Left ventricle myocardium inferior (tissue), 1 donor: ENCODE results near the gene XPO1. TPM values are rescaled to one million over a fixed set of nuclear protein-coding genes. Genes with fewer than 3 reads are reported as not detected.

Experiments used
- DNase-seq: peaks from one replicate; pipeline ENCODE4 v3.0.0-alpha.2; 2020
- H3K27ac ChIP-seq: fragments of 200-600 bp; replicated peaks from 2 replicates; pipeline ENCODE4 v1.8.0; 2021
- H3K27me3 ChIP-seq: fragments of 200-600 bp; 2 replicates; pipeline ENCODE4 v1.8.0; 2021; ENCODE audit warnings: low read depth
- H3K36me3 ChIP-seq: fragments of 200-600 bp; 2 replicates; pipeline ENCODE4 v1.8.0; 2021
- H3K4me1 ChIP-seq: fragments of 200-600 bp; 2 replicates; pipeline ENCODE4 v1.8.0; 2021
- H3K4me3 ChIP-seq: fragments of 200-600 bp; 2 replicates; pipeline ENCODE4 v1.8.0; 2021; ENCODE audit warnings: mild to moderate bottlenecking, moderate library complexity
- H3K9me3 ChIP-seq: fragments of 200-600 bp; replicated peaks from 2 replicates; pipeline ENCODE4 v1.8.0; 2021
- CTCF ChIP-seq: fragments of 200-600 bp; IDR thresholded peaks from 2 replicates; pipeline ENCODE4 v1.8.0; 2021; ENCODE audit warnings: antibody characterized with exemption, mild to moderate bottlenecking, borderline replicate concordance
- intact Hi-C: fragments of 100-400 bp; cut with micrococcal nuclease; formaldehyde crosslinking; loops from one replicate; pipeline ENCODE4 v1.11.0; 2022
- total RNA-seq: library from RNA; stranded (reverse); fragmentation: NEBNext Ultra II Directional; extraction: Animal tissue kit (Norgen Biotek cat#: 25700); gene quantifications from one replicate; pipeline ENCODE4 v1.2.1, GENCODE V29; 2021
- donor health status: DM: no; HTN: yes; CAD: no; lungs with severe emphysema.

Gene XPO1
- total RNA-seq, 1 donor from 2014 or later = 68.5 TPM

- Histone ChIP-seq H3K27me3 (no peaks in the 10 kb centered on the region), H3K9me3 (no peaks in the 10 kb centered on the region), H3K4me1 (peaks cover 73% of the 10 kb centered on the region), H3K4me3 (no peak overlapping the region), H3K27ac (no peak overlapping the region), H3K36me3 (peaks cover 17% of the 10 kb centered on the region)
- TF ChIP-seq CTCF = no peak
- no peak for DNase-seq
- intact Hi-C loops = no loop called here
Observed at GRCh38 chr2:61530749-61531148, 7.4 kb downstream of the XPO1 start.

GRCh38 chr2:61529944-61530735, 8.0 kb downstream of the XPO1 start:
- H3K27me3 ChIP-seq = no peaks in the 10 kb centered on the region
- no peak overlapping the region for H3K4me3 ChIP-seq
- intact Hi-C loops = no loop called here
- peaks cover 73% of the 10 kb centered on the region for H3K4me1 ChIP-seq
- DNase-seq = no peak
- no peak for TF ChIP-seq CTCF
- H3K36me3 ChIP-seq = peaks cover 21% of the 10 kb centered on the region
- H3K27ac ChIP-seq = no peak overlapping the region
- H3K9me3 ChIP-seq = no peaks in the 10 kb centered on the region

GRCh38 chr2:61520261-61520660, 17.9 kb downstream of the XPO1 start:
- no peak for TF ChIP-seq CTCF
- intact Hi-C loops = no loop called here

GRCh38 chr2:61512768-61513398, 25.3 kb downstream of the XPO1 start:
- H3K27me3 ChIP-seq = no peaks in the 10 kb centered on the region
- no peaks in the 10 kb centered on the region for H3K9me3 ChIP-seq
- no peak overlapping the region for H3K4me3 ChIP-seq
- intact Hi-C loops = no loop called here
- DNase-seq = no peak
- no peak overlapping the region for H3K27ac ChIP-seq
- no peaks in the 10 kb centered on the region for H3K4me1 ChIP-seq
- TF ChIP-seq CTCF = no peak
- peaks cover 85% of the 10 kb centered on the region for H3K36me3 ChIP-seq

More at GRCh38 chr2:61520261-61520660, 17.9 kb downstream of the XPO1 start:
- Histone ChIP-seq H3K4me1 (peaks cover 27% of the 10 kb centered on the region), H3K9me3 (no peaks in the 10 kb centered on the region), H3K27me3 (no peaks in the 10 kb centered on the region), H3K36me3 (peaks cover 60% of the 10 kb centered on the region), H3K4me3 (no peak overlapping the region), H3K27ac (no peak overlapping the region)
- DNase-seq = no peak

GRCh38 chr2:61510674-61511671, 27.2 kb downstream of the XPO1 start:
- intact Hi-C loops = no loop called here
- no peak for TF ChIP-seq CTCF
- Histone ChIP-seq H3K27me3 (no peaks in the 10 kb centered on the region), H3K36me3 (peaks cover 73% of the 10 kb centered on the region), H3K4me1 (peaks cover 4% of the 10 kb centered on the region), H3K4me3 (no peak overlapping the region), H3K27ac (no peak overlapping the region), H3K9me3 (no peaks in the 10 kb centered on the region)
- no peak for DNase-seq
